Activated CD4-positive, CD25-positive, alpha-beta regulatory T cell treated with anti-CD3 and anti-CD28 coated beads, Interleukin-2, amount 50 U/mL, for 72 hours (primary cell): Measurements from ENCODE around the gene SMNDC1.
"Not testable (repeated sequence)": the region's sequence is repeated elsewhere in the genome, so short reads cannot be mapped to it uniquely, and the experiment has no call there.

Source experiments
- DNase-seq: peaks from one replicate; pipeline ENCODE4 v3.0.0; 2021

The SMNDC1 gene

DNA sequence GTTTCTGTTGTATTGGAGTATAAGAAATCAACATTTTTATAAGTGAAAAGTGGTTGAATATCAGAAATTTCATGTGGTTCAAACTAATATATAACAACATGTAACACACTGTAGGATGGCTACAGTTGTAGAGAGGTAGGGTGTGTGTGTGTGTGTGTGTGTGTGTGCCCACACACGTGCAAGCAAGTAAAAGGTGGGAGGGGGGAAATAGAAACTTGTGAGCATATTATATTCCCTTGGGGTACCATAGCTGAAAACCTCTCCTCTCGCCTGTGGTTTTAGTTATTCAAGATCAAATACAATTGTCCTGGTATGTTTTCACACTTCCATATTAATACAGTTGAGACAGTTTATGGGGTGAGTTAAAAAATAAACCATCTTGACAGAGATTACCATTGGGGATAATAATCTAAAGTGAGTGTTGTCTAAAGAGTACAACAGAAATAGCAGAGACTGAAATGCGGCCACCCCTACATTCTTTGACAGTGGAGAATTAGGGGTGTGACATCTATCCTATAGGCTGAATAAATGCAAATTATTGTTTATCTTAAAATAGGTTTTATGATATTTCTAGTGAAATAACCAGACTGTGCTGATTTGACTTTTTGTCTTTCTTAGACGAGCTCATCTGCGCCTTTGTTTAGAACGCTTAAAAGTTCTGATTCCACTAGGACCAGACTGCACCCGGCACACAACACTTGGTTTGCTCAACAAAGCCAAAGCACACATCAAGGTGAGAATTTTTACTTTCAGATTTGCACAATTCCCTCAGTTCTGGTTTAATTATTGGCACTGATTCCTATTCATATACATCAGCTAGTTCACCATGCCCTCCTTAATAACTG is 25.9 kb downstream of the SMNDC1 start:
- no peak for DNase-seq

DNA sequence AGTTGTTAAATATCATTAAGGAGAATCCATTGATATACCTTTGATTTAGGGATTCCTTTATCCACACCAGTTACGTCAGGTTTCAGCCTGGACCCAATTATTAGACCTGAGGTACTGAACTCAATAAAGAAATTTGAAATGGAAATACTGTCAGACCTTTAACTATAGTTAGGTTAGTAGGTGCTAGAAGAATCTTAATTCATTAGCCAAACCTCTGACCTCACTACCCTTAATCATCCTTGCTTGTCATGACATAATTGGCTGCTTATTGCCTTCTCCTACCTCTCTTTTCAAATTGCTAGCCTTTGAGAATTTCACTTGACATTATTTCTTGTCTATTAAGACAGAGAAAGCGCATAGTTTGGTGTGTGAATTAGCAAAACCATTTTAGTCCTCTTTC is 27.1 kb downstream of the SMNDC1 start:
- DNase-seq = no peak

DNA sequence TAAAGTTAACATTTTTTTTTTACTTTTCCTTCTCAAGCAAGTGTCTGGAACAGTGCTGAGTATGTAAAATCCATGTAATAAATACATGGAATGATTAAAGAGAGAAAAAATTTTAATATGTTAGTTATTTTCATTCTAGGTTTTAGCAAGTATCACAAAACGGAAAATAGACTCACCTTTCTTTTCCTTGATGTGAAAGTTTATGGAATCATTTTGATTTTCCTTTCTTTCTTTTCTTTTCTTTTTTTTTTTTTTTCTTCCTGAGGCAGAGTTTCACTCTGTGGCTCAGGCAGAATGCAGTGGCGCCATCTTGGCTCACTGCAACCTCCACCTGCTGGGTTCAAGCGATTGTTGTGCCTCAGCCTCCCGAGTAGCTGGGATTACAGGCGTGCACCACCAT is 28.1 kb downstream of the SMNDC1 start:
- no peak for DNase-seq

DNA sequence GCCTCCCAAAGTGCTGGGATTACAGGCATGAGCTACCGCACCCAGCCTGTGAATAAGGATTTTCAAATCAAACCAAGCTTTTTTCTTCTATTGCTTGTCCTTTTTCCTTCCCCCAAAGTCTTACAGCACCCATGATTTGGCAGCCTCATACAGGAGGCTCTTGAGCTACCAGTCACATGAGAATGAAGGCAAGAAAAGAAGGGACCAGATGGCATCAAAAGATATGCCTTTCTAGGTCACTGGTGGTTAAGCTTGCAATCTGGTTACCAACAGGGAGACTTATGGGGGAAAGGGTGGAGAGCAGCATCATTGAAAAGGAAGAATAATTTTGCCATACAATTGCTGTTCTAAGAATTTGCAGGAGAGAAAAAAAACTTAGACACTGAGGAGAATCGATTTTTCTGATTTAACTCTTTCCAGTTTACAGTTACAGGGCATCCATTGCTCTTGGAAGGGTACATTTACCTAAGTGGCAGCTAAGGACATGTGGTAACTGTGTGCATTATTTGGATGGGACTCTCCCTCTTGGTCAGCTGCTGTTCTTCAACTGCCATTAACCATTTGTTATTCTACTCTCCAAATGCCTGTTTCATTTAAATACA is 29.5 kb downstream of the SMNDC1 start:
- DNase-seq = no peak

DNA sequence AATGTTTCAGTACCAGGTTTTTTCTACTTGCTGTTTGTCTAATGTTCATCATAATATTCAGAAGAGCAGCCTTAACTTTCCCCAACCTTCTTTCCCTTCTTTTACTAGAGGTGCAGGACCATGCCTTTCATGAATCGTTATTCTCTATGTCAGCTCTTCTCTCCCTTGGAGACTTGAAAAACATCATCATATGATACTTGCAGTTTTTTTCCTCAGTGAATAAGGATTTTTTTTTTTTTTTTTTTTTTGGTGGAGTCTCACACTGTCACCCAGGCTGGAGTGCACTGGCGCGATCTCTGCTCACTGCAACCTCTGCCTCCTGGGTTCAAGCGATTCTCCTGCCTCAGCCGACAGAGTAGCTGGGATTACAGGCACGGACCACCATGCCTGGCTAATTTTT is 30.1 kb downstream of the SMNDC1 start:
- DNase-seq = no peak

DNA sequence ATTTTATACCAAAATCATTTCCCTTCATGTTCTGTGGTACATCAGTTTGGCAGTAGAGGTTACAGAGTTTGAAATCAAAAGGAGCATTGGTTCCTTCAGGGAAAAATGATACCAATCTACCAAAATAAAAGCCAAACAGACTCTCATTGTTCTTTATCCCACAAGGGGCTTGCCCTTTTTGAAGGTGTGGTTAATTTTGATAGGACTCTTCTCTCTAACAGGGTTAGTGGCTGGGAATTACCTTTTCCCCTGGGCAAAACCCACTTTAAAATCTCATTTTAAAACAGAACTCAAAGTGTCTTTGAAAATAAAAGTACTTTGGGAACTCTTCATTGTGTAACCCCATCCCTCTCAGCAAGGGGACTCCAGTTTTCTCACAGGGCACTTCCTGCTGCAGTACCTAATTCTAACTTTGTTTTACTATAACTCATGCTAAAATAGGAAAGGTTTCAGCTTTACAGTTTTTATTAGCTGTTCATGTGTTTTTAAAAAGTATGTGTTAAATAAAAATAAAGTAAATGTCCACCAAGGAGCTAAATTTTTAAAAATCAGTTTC is 30.6 kb downstream of the SMNDC1 start:
- no peak for DNase-seq

DNA sequence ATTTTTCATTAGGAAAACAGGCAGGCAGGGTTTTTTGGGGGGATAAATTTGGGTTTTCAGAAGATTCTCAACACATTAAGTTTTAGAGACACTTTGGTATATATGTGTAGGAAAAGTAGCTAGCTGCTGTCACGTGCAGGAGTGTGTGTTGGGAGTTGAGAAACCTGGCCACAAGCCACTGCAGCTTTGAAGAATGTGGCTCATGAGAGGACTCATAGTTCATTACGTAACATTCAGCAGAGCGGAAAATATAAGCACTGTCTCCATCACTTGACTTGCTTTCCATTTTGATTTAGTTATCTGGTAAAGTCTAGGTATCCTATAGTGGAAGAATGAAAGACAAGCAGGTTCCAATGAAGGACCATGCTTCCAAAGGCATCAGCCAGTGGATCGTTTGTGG is 31.2 kb downstream of the SMNDC1 start:
- DNase-seq = no peak

DNA sequence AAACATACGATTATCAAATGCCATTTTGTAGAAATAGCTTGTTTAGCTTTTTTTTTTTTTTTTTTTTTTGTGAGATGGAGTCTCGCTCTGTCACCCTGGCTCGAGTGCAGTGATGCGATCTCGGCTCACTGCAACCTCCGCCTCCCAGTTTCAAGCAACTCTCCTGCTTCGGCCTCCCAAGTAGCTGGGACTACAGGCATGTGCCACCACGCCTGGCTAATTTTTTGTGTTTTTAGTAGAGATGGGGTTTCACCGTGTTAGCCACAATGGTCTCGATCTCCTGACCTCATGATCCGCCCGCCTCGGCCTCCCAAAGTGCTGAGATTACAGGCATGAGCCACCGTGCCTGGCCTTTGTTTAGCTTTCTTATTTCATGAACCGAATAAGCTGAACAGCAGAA is 31.7 kb downstream of the SMNDC1 start:
- not testable (repeated sequence) for DNase-seq

GRCh38 chr10:110269374-110270318 is 35.1 kb downstream of the SMNDC1 start:
- no peak for DNase-seq

DNA sequence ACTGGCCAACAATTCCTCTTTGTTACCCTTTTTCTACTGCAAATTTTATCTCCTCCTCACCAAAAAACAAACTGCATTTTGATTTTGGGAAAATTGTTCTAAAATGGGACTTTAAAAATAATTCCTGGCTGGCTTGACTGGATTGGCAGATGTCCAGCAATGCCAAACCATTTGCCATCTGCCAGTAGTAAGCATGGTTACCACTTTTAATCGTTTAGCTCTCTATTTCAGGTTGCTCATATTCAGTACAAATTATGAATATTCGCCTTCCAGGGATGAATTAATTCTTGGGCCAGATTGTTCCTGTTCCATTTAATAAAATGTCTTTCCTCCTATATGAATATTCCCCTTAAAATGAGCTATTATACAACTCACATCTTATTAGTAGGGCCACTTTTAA is 35.7 kb downstream of the SMNDC1 start:
- DNase-seq = no peak

DNA sequence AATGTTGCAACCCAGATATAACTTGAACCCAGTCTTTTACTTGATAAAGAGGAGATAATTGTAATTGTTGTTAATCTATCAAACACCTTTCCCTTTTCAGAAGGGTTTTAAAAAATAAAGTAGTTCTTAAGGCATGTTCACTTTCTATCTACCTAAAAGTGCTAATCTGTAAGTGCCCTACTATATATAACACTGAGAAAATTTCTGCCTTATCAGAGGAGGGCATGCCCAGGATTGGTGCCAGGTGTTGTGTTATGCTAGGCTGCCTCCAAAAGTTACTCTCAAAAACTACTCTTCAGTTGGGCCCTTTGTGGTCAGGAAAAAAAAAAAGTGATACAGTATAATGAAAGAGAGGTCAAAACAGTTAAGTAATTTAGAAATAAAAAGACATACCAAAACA is 36.3 kb downstream of the SMNDC1 start:
- DNase-seq = no peak

DNA sequence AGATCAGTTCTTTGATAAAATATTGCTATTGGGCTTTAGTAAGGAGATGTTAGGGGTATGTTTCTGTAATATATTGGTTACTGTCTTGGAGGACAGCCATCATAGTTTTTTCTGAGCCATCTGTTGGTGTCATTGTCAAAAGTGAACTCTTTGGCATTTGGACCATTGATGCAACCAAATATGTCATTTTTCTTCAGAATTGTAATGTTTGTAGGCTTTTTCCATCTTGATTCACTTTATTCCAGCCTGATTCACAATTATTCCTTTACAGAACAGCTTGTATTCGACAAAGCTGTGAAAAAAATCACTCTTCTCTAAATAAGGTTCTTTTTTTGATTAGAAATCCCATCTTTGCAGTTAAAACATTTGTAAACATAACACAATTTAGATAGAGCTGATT is 37.4 kb downstream of the SMNDC1 start:
- DNase-seq = no peak

- no peak for DNase-seq
Observed at GRCh38 chr10:110265573-110266193, 39.0 kb downstream of the SMNDC1 start.

GRCh38 chr10:110263164-110263563 is 41.6 kb downstream of the SMNDC1 start:
- DNase-seq = no peak

- DNase-seq = no peak
Observed at GRCh38 chr10:110260746-110261477, 43.8 kb downstream of the SMNDC1 start.

- no peak for DNase-seq
Observed at GRCh38 chr10:110259317-110259716, 45.4 kb downstream of the SMNDC1 start.

- no peak for DNase-seq
Observed at GRCh38 chr10:110258542-110258941, 46.2 kb downstream of the SMNDC1 start.

DNA sequence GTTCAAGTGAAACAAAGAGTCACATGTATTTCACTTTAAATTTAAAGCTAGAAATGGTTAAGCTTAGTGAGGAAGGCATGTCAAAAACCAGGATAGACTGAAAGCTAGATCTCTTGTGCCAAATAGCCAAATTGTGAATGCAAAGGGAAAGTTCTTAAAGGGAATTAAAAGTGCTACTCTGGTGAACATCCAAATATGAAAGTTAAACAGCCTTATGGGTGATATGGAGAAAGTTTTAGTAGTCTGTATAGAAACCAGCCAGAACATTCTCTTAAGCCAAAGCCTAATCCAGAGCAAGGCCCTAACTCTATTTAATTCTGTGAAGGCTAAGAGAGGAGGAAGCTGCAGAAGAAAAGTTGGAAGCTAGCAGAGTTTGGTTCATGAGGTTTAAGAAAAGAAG is 50.3 kb downstream of the SMNDC1 start:
- DNase-seq = no peak

- no peak for DNase-seq
Observed at GRCh38 chr10:110252151-110252550, 52.6 kb downstream of the SMNDC1 start.

- DNase-seq = not testable (repeated sequence)
Observed at GRCh38 chr10:110251392-110251791, 53.3 kb downstream of the SMNDC1 start.

DNA sequence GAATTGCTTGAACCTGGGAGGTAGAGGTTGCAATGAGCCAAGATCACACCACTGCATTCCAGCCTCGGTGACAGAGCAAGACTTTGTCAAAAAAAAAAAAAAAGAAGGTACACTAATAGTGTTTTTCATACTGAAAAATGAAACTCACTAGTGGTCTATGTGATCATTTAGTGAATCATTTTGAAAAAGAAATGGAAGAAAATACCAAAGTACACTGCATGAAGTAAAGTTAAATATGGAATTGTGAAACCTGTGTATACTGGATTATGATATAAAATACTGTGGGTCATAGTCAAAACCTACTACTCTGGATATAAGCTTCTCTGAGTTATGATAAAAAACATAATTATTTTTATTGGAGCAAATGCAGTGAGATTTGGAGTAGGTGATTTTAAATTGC is 55.2 kb downstream of the SMNDC1 start:
- DNase-seq = not testable (repeated sequence)

DNA sequence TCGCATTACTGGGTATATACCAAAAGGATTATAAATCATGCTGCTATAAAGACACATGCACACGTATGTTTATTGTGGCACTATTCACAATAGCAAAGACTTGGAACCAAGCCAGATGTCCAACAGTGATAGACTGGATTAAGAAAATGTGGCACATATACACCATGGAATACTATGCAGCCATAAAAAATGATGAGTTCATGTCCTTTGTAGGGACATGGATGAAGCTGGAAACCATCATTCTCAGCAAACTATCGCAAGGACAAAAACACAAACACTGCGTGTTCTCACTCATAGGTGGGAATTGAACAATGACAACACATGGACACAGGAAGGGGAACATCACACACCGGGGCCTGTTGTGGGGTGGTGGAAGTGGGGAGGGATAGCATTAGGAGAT is 56.9 kb downstream of the SMNDC1 start:
- not testable (repeated sequence) for DNase-seq
